Heart right ventricle (tissue), 16 donors: ENCODE measurements around the gene HSPH1. TPM values are rescaled to one million over a fixed set of nuclear protein-coding genes. Genes with fewer than 3 reads are reported as not detected.
A peak's percentile ranks its signal among the peaks of the same experiment; 100 is the strongest.

Experiments
- ATAC-seq, 8 donors: fragments of 200-7000 bp; cut with Tn5 transposase; one replicate each; pipeline ENCODE4 v1.9.1; 2020; ENCODE audit warnings: mild to moderate bottlenecking in 8 of 8, moderate library complexity in 8 of 8, moderate number of reproducible peaks in 1 of 8
- DNase-seq, 2 donors: peaks; one replicate each; pipeline ENCODE4 v3.0.0-alpha.2; 2020
- H3K27ac ChIP-seq, 10 donors: fragments of 200-600 bp; sonication (generic) in 2 of 10; one replicate each; pipeline versions ENCODE4 v1.5.0 to v1.8.0; 2020 to 2022; ENCODE audit warnings: mild to moderate bottlenecking in 3 of 10
- H3K27me3 ChIP-seq, 7 donors: fragments of 200-600 bp; one replicate each; pipeline ENCODE4 v1.8.0; 2021 to 2022; ENCODE audit warnings: mild to moderate bottlenecking in 2 of 7
- H3K36me3 ChIP-seq, 9 donors: fragments of 200-600 bp; sonication (generic) in 1 of 9; one replicate each; pipeline versions ENCODE4 v1.5.0 to v1.8.0; 2020 to 2022; ENCODE audit warnings: mild to moderate bottlenecking in 2 of 9
- H3K4me1 ChIP-seq, 9 donors: fragments of 200-600 bp; sonication (generic) in 1 of 9; one replicate each; pipeline versions ENCODE4 v1.5.0 to v1.8.0; 2020 to 2022; ENCODE audit warnings: mild to moderate bottlenecking in 4 of 9
- H3K4me3 ChIP-seq, 10 donors: fragments of 200-600 bp; sonication (generic) in 2 of 10; one replicate each; pipeline versions ENCODE4 v1.5.0 to v1.8.0; 2020 to 2022; ENCODE audit warnings: mild to moderate bottlenecking in 7 of 10, moderate library complexity in 2 of 10
- H3K9me3 ChIP-seq, 11 donors: fragments of 200-600 bp in 10 of 11; sonication (generic) in 2 of 11; one replicate each; pipeline versions ENCODE4 v1.5.0 to v1.8.0; 2013 to 2022; ENCODE audit warnings: mild to moderate bottlenecking in 2 of 11, control low read depth in 1 of 11, moderate library complexity in 1 of 11
- WGBS, 2 donors: extraction: QIAGEN DNeasy Blood & Tissue Kit; methylation state at CpG; one replicate each; pipeline ENCODE4 v1.1.7; 2013; ENCODE audit warnings: inconsistent platforms in 1 of 2; 5-methylcytosine and 5-hydroxymethylcytosine counted together
- intact Hi-C, 10 donors: fragments of 100-400 bp; cut with DNase I; formaldehyde crosslinking; loops; one replicate each; pipeline versions ENCODE4 v1.11.1 to v1.14.2; 2022
- long read RNA-seq, 3 donors: library from polyadenylated mRNA; unstranded; transcript quantifications; one replicate each; pipeline ENCODE4 v2.0.0, GENCODE V29; 2020 to 2021
- polyA plus RNA-seq, 2 donors: library from polyadenylated mRNA; stranded (reverse); fragments of 200-250 nt; gene quantifications; one replicate each; pipeline ENCODE4 v1.2.3, GENCODE V29; 2013
- total RNA-seq, 10 donors: library from RNA; stranded (reverse); fragmentation: NEBNext Ultra II Directional in 3 of 10; extraction: Animal tissue kit (Norgen Biotek cat#: 25700) in 3 of 10; gene quantifications; one replicate each; pipeline versions ENCODE4 v1.2.1 to v1.2.4, GENCODE V29; 2021 to 2023
- TF ChIP-seq, protein P1 (sequence below), 9 donors: fragments of 200-600 bp; sonication (generic) in 2 of 9; IDR thresholded peaks; one replicate each; pipeline versions ENCODE4 v1.5.0 to v1.8.0; 2021 to 2022; ENCODE audit warnings: antibody characterized with exemption in 9 of 9, mild to moderate bottlenecking in 5 of 9, moderate library complexity in 1 of 9
- donor health status: Arrhythmogenic right ventricular cardiomyopathy.
- donor health status: ischemic (EF 13 %, LVEDD 7.1; RV severe dilation, severe dysfunction).
- donor health status: healthy with polysubstance abuse.
- donor health status: DM: no; HTN: yes; CAD: no.
- donor health status: DM: no; HTN: no; CAD: no.
- donor health status: ischemic (EF 25% LVEDD 6.9; RV normal size, moderate dysfunction).
- donor health status: ischemic (EF 25% LVEDD 5.7; RV mildly dilated, moderate dysfunction).
- donor health status: healthy.
- donor health status: DM: yes; HTN: yes; CAD: no.
- donor health status: Ischemic cardiomyopathy.
- donor health status: ischemic (EF 35%, LVEDD 5.7; RV mildly dilated, moderate dysfunction).
- donor health status: nonischemic (EF 11% LVEDD 7.7; RV severe dilation, severe dysfunction).
- donor health status: DM: yes; HTN: yes; CAD: no.
- donor health status: PGD.
- donor health status: ischemic (EF 29% LVEDD 5.4; RV normal size, mild dysfunction).
- donor health status: nonischemic (EF 23%, LVEDD 6.1; RV moderate dilation, normal function).

The HSPH1 gene
- total RNA-seq (10 to 100 TPM; 31.1 to 65.4 (median 50.5) TPM), polyA plus RNA-seq (10 to 100 TPM; 28.4 to 42.8 TPM)
- long read RNA-seq, donor 1, full-length matches to known transcripts, result 81 of 115 reads
- long read RNA-seq, donor 1, partial matches to known transcripts, result 29 of 115 reads
- long read RNA-seq, donor 1, other reads (novel, unspliced or antisense), result 5 of 115 reads
- long read RNA-seq, donor 2, full-length matches to known transcripts, result 60 of 98 reads
- long read RNA-seq, donor 2, partial matches to known transcripts, result 28 of 98 reads
- long read RNA-seq, donor 2, other reads (novel, unspliced or antisense), result 10 of 98 reads
- long read RNA-seq, donor 3, full-length matches to known transcripts, result 40 of 126 reads
- long read RNA-seq, donor 3, partial matches to known transcripts, result 81 of 126 reads
- long read RNA-seq, donor 3, other reads (novel, unspliced or antisense), result 5 of 126 reads

GRCh38 chr13:31161557-31162150 is at the start of gene HSPH1:
Gene HSPH1, minus strand, starts transcription at chr13:31161904. Its CDS starts 322 bp downstream, at chr13:31161582.
- DNase-seq, result peak; percentile 99
- Histone ChIP-seq H3K4me3 (peak within 1 kb of the TSS; percentile 72 to 99 (median 88)), H3K36me3 (peaks cover 0 to 20% (median 0%) of the 10 kb centered on the region in 9 donors), H3K27me3 (no peaks in the 10 kb centered on the region), H3K4me1 (peaks cover 0 to 30% (median 21%) of the 10 kb centered on the region in 9 donors), H3K9me3 (no peaks in the 10 kb centered on the region), H3K27ac (peak within 1 kb of the TSS; percentile 68 to 99 (median 88))
- 0% methylated on average over 54 of the region's 54 CpGs for whole genome bisulfite sequencing, 2 donors
- ATAC-seq, result peak; percentile 96 to 99 (median 98)
- TF ChIP-seq, protein P1, sequence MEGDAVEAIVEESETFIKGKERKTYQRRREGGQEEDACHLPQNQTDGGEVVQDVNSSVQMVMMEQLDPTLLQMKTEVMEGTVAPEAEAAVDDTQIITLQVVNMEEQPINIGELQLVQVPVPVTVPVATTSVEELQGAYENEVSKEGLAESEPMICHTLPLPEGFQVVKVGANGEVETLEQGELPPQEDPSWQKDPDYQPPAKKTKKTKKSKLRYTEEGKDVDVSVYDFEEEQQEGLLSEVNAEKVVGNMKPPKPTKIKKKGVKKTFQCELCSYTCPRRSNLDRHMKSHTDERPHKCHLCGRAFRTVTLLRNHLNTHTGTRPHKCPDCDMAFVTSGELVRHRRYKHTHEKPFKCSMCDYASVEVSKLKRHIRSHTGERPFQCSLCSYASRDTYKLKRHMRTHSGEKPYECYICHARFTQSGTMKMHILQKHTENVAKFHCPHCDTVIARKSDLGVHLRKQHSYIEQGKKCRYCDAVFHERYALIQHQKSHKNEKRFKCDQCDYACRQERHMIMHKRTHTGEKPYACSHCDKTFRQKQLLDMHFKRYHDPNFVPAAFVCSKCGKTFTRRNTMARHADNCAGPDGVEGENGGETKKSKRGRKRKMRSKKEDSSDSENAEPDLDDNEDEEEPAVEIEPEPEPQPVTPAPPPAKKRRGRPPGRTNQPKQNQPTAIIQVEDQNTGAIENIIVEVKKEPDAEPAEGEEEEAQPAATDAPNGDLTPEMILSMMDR (IDR thresholded peaks at IDR 0.05), result peak in 6 of 9 donors; percentile 6 to 36 (median 28)
- intact Hi-C loops, result loop anchor here in 3 of 10 donors (1.0 to 5.0 kb wide), 3 partner anchors 36 to 42 kb away; partner anchors contain the start of gene B3GLCT (in 3 of the 3)

- WGBS, 2 donors, result 35 to 40% methylated on average over 4 of the region's 4 CpGs
- peaks cover 4 to 72% (median 39%) of the 10 kb centered on the region in 9 donors for H3K4me1 ChIP-seq
Measured at GRCh38 chr13:31209841-31210210, 48.1 kb upstream of the HSPH1 start.

DNA sequence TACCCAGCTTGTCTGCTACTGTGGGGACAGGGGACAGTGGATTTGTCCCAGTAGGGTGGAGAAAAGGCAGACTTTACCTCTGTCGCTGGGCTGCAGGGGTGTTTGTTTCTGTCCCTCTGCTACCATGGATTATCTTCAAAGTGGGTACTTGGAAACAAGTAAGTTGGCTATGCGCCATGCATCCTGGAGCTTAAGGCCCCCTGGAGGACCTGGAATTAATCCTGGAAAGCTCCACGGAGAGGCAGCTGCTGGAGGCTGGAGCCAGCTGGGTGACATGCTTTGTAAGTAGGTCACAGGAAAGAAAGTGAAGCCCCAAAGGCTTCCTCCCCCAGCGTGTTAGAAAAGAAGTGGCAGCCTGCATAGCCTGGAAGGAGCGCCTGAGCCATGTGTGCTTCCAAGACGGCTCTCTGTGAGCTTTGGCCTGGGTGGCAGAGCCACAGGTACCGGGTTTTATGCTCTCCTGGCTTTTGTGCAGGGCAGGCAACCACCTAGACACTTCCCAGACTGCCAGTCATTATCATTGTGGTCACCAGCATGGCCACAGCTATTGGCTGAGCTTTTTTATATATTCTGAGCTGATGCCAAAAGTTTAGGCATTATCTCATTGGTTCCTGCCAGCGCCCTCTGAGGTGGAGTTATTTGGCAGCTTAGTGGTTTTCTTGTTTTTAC is 47.6 kb upstream of the HSPH1 start:
- Histone ChIP-seq H3K27ac (peak overlapping the region in 9 of 10 donors; percentile 62 to 89 (median 81)), H3K9me3 (no peaks in the 10 kb centered on the region), H3K4me3 (peak overlapping the region in 5 of 10 donors; percentile 14 to 37 (median 32)), H3K36me3 (no peaks in the 10 kb centered on the region), H3K27me3 (no peaks in the 10 kb centered on the region), H3K4me1 (peaks cover 4 to 72% (median 44%) of the 10 kb centered on the region in 9 donors)
- intact Hi-C loops, result no loop called here
- TF ChIP-seq, protein P1 (IDR thresholded peaks at IDR 0.05), result no peak
- DNase-seq (peak; percentile 62 to 80), ATAC-seq (peak; percentile 67 to 88 (median 78))
- 13 to 15% methylated on average over 8 of the region's 8 CpGs for WGBS, 2 donors

More at GRCh38 chr13:31209841-31210210, 48.1 kb upstream of the HSPH1 start:
- TF ChIP-seq, protein P1 (IDR thresholded peaks at IDR 0.05), result no peak
- Histone ChIP-seq H3K27ac (peak overlapping the region in 9 of 10 donors; percentile 62 to 89 (median 81)), H3K27me3 (no peaks in the 10 kb centered on the region), H3K36me3 (no peaks in the 10 kb centered on the region), H3K9me3 (no peaks in the 10 kb centered on the region), H3K4me3 (peak overlapping the region in 4 of 10 donors; percentile 14 to 36 (median 28))
- DNase-seq (no peak), ATAC-seq (no peak)
- intact Hi-C loops, result no loop called here
